ENCODE results near the gene IL36G.

IL36G gene

GRCh38 chr2:112958428-112959108 lies 19.2 kb upstream of the IL36G start:
- Mint-ChIP-seq H3K27ac (no peak overlapping the region), H3K4me1 (ENCODE audit: low read depth) (no peaks in the 10 kb centered on the region), H3K9me3 (ENCODE audit: low read depth) (no peaks in the 10 kb centered on the region), H3K4me3 (no peak overlapping the region), H3K27me3 (no peaks in the 10 kb centered on the region), H3K36me3 (no peaks in the 10 kb centered on the region)

- no peaks in the 10 kb centered on the region for H3K4me1 Mint-ChIP-seq (ENCODE audit: low read depth)
- no peaks in the 10 kb centered on the region for H3K9me3 Mint-ChIP-seq (ENCODE audit: low read depth)
- H3K36me3 Mint-ChIP-seq: no peaks in the 10 kb centered on the region
- H3K27ac Mint-ChIP-seq: no peak overlapping the region
- H3K4me3 Mint-ChIP-seq: no peak overlapping the region
- no peaks in the 10 kb centered on the region for H3K27me3 Mint-ChIP-seq
Measured at GRCh38 chr2:112959109-112959812, 18.5 kb upstream of the IL36G start.

- Mint-ChIP-seq H3K27ac (no peak overlapping the region), H3K4me1 (ENCODE audit: low read depth) (no peaks in the 10 kb centered on the region), H3K4me3 (no peak overlapping the region), H3K36me3 (no peaks in the 10 kb centered on the region), H3K27me3 (no peaks in the 10 kb centered on the region), H3K9me3 (ENCODE audit: low read depth) (no peaks in the 10 kb centered on the region)
Measured at GRCh38 chr2:112960230-112960825, 17.5 kb upstream of the IL36G start.

- no peaks in the 10 kb centered on the region for H3K4me1 Mint-ChIP-seq (ENCODE audit: low read depth)
- H3K9me3 Mint-ChIP-seq (ENCODE audit: low read depth): no peaks in the 10 kb centered on the region
- H3K36me3 Mint-ChIP-seq: no peaks in the 10 kb centered on the region
- H3K4me3 Mint-ChIP-seq: no peak overlapping the region
- H3K27me3 Mint-ChIP-seq: no peaks in the 10 kb centered on the region
- H3K27ac Mint-ChIP-seq: no peak overlapping the region
Measured at GRCh38 chr2:112962308-112963175, 15.3 kb upstream of the IL36G start.

GRCh38 chr2:112967023-112967422 lies 10.8 kb upstream of the IL36G start:
- peaks cover 13% of the 10 kb centered on the region for H3K4me1 Mint-ChIP-seq (ENCODE audit: low read depth)
- no peaks in the 10 kb centered on the region for H3K27me3 Mint-ChIP-seq
- no peak overlapping the region for H3K4me3 Mint-ChIP-seq
- peaks cover 6% of the 10 kb centered on the region for H3K9me3 Mint-ChIP-seq (ENCODE audit: low read depth)
- no peak overlapping the region for H3K27ac Mint-ChIP-seq
- peaks cover 8% of the 10 kb centered on the region for H3K36me3 Mint-ChIP-seq

GRCh38 chr2:112972423-112973086 lies 5.3 kb upstream of the IL36G start:
- Mint-ChIP-seq H3K9me3 (ENCODE audit: low read depth) (peaks cover 6% of the 10 kb centered on the region), H3K4me3 (no peak overlapping the region), H3K27me3 (no peaks in the 10 kb centered on the region), H3K4me1 (ENCODE audit: low read depth) (peaks cover 13% of the 10 kb centered on the region), H3K27ac (no peak overlapping the region), H3K36me3 (peaks cover 8% of the 10 kb centered on the region)

GRCh38 chr2:112973156-112973555 lies 4.7 kb upstream of the IL36G start:
- Mint-ChIP-seq H3K36me3 (peaks cover 8% of the 10 kb centered on the region), H3K4me3 (no peak overlapping the region), H3K27me3 (no peaks in the 10 kb centered on the region), H3K9me3 (ENCODE audit: low read depth) (peaks cover 6% of the 10 kb centered on the region), H3K27ac (no peak overlapping the region), H3K4me1 (ENCODE audit: low read depth) (peaks cover 15% of the 10 kb centered on the region)

DNA sequence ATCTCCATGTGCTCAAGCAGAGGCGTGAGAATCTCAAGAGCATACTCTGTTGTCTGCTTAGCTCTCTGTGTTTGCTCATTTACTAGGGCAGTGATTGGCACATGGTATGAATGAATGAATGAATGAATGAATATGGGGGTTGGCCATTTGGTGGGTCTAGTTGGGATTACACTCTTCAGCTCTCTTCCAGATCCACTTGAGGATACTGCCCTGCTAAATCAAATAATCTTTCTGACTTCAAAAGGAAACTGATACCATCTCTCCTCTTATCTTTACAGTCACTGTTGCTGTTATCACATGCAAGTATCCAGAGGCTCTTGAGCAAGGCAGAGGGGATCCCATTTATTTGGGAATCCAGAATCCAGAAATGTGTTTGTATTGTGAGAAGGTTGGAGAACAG lies 1.9 kb downstream of the IL36G start:
- Mint-ChIP-seq H3K9me3 (ENCODE audit: low read depth) (no peaks in the 10 kb centered on the region), H3K4me3 (no peak overlapping the region), H3K27ac (no peak overlapping the region), H3K27me3 (no peaks in the 10 kb centered on the region), H3K36me3 (no peaks in the 10 kb centered on the region), H3K4me1 (ENCODE audit: low read depth) (peaks cover 11% of the 10 kb centered on the region)

GRCh38 chr2:112980537-112980936 lies 2.7 kb downstream of the IL36G start:
- Mint-ChIP-seq H3K27me3 (no peaks in the 10 kb centered on the region), H3K9me3 (ENCODE audit: low read depth) (no peaks in the 10 kb centered on the region), H3K4me3 (no peak overlapping the region), H3K4me1 (ENCODE audit: low read depth) (peaks cover 17% of the 10 kb centered on the region), H3K36me3 (no peaks in the 10 kb centered on the region), H3K27ac (peak overlapping the region; percentile 86)

GRCh38 chr2:112985090-112985489 lies 7.3 kb downstream of the IL36G start:
- Mint-ChIP-seq H3K4me3 (peak overlapping the region; percentile 12), H3K27ac (peak overlapping the region; percentile 86), H3K36me3 (peaks cover 7% of the 10 kb centered on the region), H3K4me1 (ENCODE audit: low read depth) (peaks cover 23% of the 10 kb centered on the region), H3K27me3 (no peaks in the 10 kb centered on the region), H3K9me3 (ENCODE audit: low read depth) (no peaks in the 10 kb centered on the region)

GRCh38 chr2:112989611-112990010 lies 11.8 kb downstream of the IL36G start:
- Mint-ChIP-seq H3K27me3 (no peaks in the 10 kb centered on the region), H3K27ac (no peak overlapping the region), H3K36me3 (peaks cover 18% of the 10 kb centered on the region), H3K4me1 (ENCODE audit: low read depth) (peaks cover 30% of the 10 kb centered on the region), H3K4me3 (no peak overlapping the region), H3K9me3 (ENCODE audit: low read depth) (peaks cover 15% of the 10 kb centered on the region)

- Mint-ChIP-seq H3K27ac (no peak overlapping the region), H3K4me3 (no peak overlapping the region), H3K9me3 (ENCODE audit: low read depth) (peaks cover 22% of the 10 kb centered on the region), H3K27me3 (no peaks in the 10 kb centered on the region), H3K4me1 (ENCODE audit: low read depth) (peaks cover 43% of the 10 kb centered on the region), H3K36me3 (peaks cover 18% of the 10 kb centered on the region)
Measured at GRCh38 chr2:112993831-112994230, 16.0 kb downstream of the IL36G start.

- Mint-ChIP-seq H3K27ac (peak overlapping the region; percentile 29), H3K4me1 (ENCODE audit: low read depth) (peaks cover 43% of the 10 kb centered on the region), H3K27me3 (no peaks in the 10 kb centered on the region), H3K36me3 (peaks cover 17% of the 10 kb centered on the region), H3K4me3 (no peak overlapping the region), H3K9me3 (ENCODE audit: low read depth) (peaks cover 27% of the 10 kb centered on the region)
Measured at GRCh38 chr2:112994648-112995047, 16.8 kb downstream of the IL36G start.

DNA sequence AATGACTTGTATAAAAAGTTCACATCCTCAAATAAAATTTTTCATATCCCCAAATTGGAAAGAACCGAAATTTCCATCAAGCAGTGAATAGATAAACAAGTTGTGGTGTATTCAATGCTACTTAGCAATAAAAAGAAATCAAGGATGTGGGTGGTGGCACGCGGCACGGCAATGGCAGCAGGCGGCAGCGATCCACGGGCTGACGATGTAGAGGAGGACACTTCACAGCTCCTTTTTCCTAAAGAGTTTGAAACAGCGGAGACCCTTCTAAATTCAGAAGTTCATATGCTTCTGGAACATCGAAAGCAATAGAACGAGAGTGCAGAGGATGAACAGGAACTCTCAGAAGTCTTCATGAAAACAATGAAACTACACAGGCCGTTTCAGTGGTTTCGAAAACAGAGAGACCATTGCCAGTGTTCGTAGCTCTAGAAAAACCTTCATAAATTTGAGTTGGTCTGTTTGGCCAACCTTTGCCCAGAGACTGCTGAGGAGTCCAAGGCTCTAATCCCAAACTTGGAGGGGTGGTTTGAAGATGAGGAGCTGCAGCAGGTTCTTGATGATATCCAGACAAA lies 17.6 kb downstream of the IL36G start:
- peak overlapping the region; percentile 91 for H3K27ac Mint-ChIP-seq
- peak overlapping the region; percentile 80 for H3K4me3 Mint-ChIP-seq
- H3K27me3 Mint-ChIP-seq: no peaks in the 10 kb centered on the region
- H3K4me1 Mint-ChIP-seq (ENCODE audit: low read depth): peaks cover 43% of the 10 kb centered on the region
- peaks cover 16% of the 10 kb centered on the region for H3K36me3 Mint-ChIP-seq
- peaks cover 32% of the 10 kb centered on the region for H3K9me3 Mint-ChIP-seq (ENCODE audit: low read depth)

All from activated naive CD8-positive, alpha-beta T cell (primary cell).